Right lobe of liver (tissue), 4 donors: ENCODE results near the gene RASAL1.

Source experiments
- CTCF ChIP-seq, 4 donors: fragments of 200-600 bp in 3 of 4; fragments of 450-650 bp in 1 of 4; IDR thresholded peaks; one replicate each; pipeline versions ENCODE4 v1.5.1 to v1.8.0; 2016 to 2022; ENCODE audit warnings: antibody characterized with exemption in 4 of 4, mild to moderate bottlenecking in 2 of 4
- POLR2A ChIP-seq: fragments of 450-650 bp; IDR thresholded peaks from one replicate; pipeline ENCODE4 v1.6.1; 2017; ENCODE audit warnings: antibody characterized with exemption, mild to moderate bottlenecking
- donor health status: DM: no; HTN: no; CAD: no.
- donor health status: DM: no; HTN: no; CAD: no.
- donor health status: DM: no; HTN: yes; CAD: no.

DNA sequence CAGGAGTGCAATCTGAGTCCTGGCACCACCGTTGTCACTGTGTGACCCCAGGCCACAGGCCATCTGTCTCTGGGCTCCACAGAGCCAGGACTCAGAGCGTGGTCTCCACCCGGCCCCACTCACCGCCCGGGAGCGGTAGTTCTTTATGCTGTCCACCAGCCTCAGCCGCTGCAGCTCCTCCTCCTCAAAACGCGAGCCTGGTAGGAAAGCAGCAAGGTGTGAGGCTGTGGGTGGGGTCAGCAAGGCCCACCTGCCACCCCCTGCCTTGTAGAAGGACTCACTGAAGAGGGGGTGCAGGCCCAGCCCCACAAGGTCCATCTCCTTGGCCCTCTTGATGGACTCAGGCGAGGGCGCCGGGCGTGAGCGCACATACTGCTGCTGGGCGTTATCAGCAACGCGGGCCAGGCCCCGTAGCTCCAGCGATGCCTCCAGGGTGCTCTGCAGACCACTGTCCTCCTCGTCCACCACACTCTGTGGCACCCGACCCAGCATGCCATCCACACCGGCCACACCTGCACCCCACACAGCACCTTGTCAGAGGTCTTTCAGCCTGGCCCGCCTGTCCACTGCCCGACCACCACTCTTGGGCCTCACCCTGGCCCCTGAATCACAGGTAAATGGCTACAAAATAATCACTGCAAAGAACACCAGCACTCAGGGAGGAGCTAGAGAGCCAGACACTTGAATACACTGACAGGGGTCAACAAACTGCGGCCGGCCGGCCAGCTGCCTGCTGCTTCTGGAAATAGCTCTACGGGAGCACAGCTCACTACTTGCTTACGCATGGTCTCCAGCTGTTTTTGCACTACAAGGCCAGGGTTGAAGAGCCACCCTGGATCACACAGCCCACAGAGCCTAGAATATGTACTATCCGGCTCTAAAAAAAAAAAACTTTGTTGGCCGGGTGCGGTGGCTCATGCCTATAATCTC lies 30.2 kb upstream of the RASAL1 start:
- TF ChIP-seq CTCF (IDR thresholded peaks at IDR 0.05) (no peak), POLR2A (no peak)
